HG03159 (cell line): Measurements from ENCODE around the gene GPM6B.
"Not testable (repeated sequence)": the region's sequence is repeated elsewhere in the genome, so short reads cannot be mapped to it uniquely, and the experiment has no call there.

Experiments used
- ATAC-seq: cut with Tn5 transposase; IDR thresholded peaks from one replicate; pipeline ENCODE4 v1.9.1; 2021; ENCODE audit warnings: mild to moderate bottlenecking, moderate library complexity; ENCODE audit not compliant: unreplicated experiment

Gene GPM6B

GRCh38 chrX:13733506-13733905, 83.4 kb downstream of the GPM6B start:
- no peak for ATAC-seq

GRCh38 chrX:13732246-13733067, 84.4 kb downstream of the GPM6B start:
- no peak for ATAC-seq

GRCh38 chrX:13730523-13730922, 86.4 kb downstream of the GPM6B start:
- ATAC-seq = not testable (repeated sequence)

- not testable (repeated sequence) for ATAC-seq
Measured at GRCh38 chrX:13726583-13726982, 90.3 kb downstream of the GPM6B start.

- ATAC-seq = not testable (repeated sequence)
Measured at GRCh38 chrX:13724878-13725277, 92.0 kb downstream of the GPM6B start.

- ATAC-seq = no peak
Measured at GRCh38 chrX:13721819-13722519, 94.9 kb downstream of the GPM6B start.

- ATAC-seq = no peak
Measured at GRCh38 chrX:13721371-13721770, 95.5 kb downstream of the GPM6B start.
